NCI-H345 treated with DMSO at 0.1 percent for 48 hours (cell line): Measurements from ENCODE around the gene CLDN4.
A peak's percentile ranks its signal among the peaks of the same experiment; 100 is the strongest.
"Not testable (repeated sequence)": the region's sequence is repeated elsewhere in the genome, so short reads cannot be mapped to it uniquely, and the experiment has no call there.

ENCODE experiments used
- DNase-seq: peaks from one replicate; lab custom pipeline; 2025; ENCODE audit not compliant: unreplicated experiment; lab: John Stamatoyannopoulos, UW

Gene CLDN4, protein sequence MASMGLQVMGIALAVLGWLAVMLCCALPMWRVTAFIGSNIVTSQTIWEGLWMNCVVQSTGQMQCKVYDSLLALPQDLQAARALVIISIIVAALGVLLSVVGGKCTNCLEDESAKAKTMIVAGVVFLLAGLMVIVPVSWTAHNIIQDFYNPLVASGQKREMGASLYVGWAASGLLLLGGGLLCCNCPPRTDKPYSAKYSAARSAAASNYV

DNA sequence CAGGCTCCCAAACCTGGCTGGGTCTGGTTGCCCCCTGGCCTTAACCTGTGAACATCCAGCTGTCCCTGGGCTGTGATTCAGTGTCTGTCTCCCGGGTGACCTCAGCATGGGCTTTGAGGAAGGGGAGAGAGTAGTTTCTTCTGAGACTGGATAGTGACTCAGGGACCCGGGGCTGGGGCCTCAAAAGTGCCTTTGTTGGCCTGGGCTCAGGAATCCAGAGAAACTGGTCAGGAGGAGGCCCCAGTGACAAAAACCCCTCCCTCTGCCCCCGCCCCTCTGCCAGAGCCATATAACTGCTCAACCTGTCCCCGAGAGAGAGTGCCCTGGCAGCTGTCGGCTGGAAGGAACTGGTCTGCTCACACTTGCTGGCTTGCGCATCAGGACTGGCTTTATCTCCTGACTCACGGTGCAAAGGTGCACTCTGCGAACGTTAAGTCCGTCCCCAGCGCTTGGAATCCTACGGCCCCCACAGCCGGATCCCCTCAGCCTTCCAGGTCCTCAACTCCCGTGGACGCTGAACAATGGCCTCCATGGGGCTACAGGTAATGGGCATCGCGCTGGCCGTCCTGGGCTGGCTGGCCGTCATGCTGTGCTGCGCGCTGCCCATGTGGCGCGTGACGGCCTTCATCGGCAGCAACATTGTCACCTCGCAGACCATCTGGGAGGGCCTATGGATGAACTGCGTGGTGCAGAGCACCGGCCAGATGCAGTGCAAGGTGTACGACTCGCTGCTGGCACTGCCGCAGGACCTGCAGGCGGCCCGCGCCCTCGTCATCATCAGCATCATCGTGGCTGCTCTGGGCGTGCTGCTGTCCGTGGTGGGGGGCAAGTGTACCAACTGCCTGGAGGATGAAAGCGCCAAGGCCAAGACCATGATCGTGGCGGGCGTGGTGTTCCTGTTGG, at the start of gene CLDN4:
CLDN4 (plus strand) TSS at position 316 of the 903 bp plus-strand sequence; CDS start at position 522, 206 bp downstream.
- peak; percentile 69 for DNase-seq

DNA sequence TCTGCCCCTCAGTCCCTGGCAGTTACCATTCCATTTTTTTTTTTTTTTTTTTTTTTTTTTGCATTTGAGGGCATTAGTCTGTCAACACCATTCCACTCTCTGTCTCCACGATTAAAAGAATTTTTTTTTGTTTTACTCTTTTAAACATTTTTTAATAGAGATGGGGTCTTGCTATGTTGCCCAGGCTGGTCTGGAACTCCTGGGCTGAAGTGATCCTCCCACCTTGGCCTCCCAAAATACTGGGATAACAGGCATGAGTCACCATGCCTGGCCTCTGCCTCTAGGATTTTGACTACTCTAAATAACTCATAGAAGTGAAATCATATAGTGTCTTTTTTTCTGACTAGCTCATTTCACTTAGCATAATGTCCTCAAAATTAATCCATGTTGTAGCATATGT, 44.2 kb upstream of the CLDN4 start:
- DNase-seq = no peak

DNA sequence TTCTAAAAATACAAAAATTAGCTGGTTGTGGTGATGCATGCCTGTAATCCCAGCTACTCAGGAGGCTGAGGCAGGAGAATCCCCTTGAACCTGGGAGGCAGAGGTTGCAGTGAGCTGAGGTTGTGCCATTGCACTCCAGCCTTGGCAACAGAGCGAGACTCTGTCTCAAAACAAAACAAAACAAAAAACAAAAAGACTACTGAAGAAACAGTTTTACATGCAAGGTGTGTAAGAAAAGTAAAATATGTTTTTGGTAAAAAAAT, 43.1 kb upstream of the CLDN4 start:
- DNase-seq = not testable (repeated sequence)

DNA sequence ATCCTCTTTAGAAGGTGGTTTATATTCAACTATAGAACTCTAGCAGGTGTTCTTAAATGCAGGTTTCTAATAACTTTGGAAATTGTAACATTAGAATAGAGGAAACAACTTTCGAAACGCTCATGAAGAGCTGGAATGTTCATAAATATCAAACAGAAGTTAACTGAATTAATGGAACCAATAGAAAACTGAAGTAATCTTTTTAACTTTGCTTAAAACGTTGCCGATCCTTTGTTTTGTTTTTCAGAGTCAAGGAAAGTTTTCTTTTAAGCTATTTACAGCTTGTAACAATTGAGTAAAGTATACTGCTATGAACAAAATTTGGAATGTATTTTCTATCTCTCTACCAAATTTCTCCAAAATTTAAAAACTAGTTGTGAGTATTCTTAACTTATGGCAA, 41.7 kb upstream of the CLDN4 start:
- no peak for DNase-seq

DNA sequence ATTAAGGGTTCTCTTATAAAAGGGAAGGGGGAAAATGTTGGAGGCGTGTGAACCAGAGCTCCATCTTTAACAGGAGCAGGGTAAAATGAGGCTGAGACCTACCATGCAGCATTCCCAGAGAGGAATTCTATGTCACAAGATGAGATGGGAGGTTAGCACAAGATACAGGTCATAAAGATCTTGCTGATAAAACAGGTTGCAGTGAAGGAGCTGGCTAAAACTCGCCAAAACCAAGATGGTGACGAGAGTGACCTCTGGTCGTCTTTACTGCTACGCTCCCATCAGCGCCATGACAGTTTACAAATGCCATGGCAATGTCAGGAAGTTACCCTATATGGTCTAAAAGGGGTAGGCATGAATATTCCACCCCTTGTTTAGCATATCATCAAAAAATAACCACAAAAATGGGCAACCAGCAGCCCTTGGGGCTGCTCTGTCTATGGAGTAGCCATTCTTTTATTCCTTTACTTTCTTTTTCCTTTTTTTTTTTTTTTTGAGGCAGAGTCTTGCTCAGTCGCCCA, 39.6 kb upstream of the CLDN4 start:
- DNase-seq = not testable (repeated sequence)

DNA sequence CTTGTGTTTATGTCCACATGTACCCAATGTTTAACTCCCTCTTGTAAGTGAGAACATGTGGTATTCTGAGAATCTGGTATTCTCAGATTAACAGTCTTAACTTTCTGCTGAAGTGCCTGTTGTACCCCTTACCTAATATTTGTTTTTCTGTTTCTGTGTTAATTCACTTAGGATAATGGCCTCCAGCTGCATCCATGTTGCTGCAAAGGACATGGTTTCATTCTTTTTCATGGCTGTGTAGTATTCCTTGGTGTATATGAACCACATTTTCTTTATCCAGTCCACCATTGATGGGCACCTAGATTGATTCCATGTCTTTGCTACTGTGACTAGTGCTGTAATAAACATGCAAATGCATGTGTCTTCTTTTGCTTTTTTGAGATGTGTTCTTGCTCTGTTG, 35.6 kb upstream of the CLDN4 start:
- DNase-seq = not testable (repeated sequence)

DNA sequence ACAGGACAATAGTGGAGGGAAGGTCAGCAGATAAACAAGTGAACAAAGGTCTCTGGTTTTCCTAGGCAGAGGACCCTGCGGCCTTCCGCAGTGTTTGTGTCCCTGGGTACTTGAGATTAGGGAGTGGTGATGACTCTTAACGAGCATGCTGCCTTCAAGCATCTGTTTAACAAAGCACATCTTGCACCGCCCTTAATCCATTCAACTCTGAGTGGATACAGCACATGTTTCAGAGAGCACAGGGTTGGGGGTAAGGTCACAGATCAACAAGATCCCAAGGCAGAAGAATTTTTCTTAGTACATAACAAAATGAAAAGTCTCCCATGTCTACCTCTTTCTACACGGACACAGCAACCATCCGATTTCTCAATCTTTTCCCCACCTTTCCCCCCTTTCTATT, 34.1 kb upstream of the CLDN4 start:
- DNase-seq = not testable (repeated sequence)

DNA sequence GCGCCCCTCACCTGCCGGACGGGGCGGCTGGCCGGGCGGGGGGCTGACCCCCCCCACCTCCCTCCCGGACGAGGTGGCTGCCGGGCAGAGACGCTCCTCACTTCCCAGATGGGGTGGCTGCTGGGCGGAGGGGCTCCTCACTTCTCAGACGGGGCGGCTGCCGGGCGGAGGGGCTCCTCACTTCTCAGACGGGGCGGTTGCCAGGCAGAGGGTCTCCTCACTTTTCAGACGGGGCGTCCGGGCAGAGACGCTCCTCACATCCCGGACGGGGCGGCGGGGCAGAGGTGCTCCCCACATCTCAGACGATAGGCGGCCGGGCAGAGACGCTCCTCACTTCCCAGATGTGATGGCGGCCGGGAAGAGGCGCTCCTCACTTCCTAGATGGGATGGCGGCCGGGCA, 33.6 kb upstream of the CLDN4 start:
- not testable (repeated sequence) for DNase-seq

DNA sequence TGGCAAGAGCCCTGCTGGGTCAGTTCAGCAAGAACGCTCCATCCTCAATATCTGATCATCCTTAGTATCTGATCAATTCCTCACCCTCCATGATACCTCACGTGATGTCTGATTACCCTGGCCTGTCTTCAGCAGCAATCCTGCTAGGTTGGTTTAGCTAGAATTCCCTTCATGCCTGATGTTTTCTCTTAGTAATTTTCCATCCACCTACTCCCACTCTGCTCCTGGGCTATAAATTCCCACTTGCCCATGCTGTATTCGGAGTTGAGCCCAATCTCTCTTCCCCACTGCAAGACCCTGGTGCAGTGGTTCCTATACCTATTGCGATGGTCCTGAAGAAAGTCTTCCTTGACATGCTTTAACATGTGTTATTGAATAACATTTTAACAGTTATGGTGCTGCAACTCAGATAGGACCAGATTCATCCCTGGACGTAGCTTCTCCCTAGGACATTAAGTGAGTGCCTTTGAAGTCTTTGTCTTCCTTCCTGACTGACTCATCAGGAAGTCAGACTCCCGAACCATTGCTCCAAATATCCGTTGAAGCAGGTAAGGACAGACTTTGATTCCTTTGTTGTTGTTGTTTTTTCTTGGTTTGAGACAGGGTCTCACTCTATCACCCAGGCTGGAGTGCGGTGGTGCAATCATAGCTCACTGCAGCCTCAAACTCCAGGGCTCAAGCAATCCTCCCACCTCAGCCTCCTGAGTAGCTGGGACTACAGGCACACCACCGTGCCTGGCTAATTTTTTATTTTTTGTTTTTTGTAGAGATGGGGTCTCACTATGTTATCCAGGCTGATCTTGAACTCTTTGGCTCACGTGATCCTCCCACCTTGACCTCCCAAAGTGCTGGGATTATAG, 31.3 kb upstream of the CLDN4 start:
- DNase-seq = no peak

DNA sequence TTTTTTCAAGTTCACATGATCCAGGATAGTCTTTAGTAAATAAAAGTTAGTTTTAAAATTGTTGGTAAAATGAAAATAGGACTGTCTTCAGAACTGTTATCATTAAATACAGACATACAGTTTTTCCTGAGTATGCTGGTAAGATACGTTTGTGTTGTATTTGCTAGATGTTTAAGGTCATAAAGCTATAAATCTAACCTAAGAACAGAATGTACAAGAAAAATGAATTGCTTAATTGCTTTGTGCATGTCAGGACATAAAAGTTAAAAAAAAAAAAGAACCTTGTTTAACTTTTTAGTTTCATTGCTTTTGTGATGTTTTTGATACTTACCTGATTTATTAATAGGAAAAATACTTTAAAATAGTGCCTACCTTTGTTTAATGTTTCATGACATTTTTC, 29.2 kb upstream of the CLDN4 start:
- no peak for DNase-seq

DNA sequence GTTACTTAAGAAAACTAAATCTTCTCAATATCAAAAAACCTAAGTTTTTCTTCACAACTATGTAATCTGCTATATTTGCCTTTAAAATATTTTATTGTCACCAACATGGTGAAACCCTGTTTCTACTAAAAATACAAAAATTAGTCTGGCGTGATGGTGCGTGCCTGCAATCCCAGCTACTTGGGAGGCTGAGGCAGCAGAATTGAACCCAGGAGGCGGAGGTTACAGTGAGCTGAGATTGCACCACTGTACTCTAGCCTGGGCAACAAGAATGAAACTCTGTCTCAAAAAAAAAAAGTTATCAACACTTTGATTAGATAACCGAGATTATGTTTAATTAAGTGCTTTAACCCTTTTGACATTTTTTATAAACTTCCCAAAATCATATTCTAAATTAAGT, 28.3 kb upstream of the CLDN4 start:
- no peak for DNase-seq

DNA sequence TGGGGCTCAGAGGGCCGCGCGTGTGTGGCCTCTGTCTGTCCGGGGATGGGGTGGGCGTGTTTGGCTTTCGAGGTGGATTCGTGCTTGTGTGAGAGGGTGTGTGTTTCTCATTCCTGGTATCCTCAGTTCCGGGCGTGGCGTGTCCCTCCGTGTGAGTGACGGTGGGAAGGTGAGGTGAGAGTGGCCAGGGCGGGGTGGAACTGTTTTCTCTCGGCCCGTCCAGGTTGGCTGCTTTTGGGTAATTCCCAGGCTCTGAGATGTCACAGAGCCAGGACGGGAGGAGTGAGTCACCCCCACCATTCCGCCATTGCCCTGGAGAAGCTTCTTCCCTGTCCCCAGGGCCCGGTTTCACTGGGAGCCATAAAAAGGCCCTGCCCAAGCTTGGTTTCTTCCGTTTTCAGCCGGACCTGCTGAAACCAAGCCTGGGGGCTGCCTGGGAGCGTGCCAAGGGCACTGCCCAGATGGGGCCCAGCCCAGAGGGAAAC, 21.3 kb upstream of the CLDN4 start:
- DNase-seq = no peak

DNA sequence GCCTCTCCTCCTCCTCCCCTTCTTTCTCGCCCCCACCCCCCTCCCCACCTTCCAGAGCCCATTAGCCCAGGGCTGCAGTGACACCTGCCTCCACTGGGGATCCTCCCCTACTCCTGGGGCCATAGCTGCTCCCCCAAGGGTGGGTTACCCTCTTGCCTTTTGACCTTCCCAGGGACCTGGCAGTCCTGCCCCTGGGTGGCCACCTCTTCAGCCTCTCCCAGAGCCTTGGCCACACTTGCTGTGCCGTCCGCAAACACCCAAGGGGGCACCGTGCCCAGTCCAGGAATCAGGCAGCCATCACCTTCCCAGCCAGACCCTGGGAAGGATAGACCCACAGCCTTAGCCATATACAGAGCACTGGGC, 19.8 kb upstream of the CLDN4 start:
- DNase-seq = no peak

DNA sequence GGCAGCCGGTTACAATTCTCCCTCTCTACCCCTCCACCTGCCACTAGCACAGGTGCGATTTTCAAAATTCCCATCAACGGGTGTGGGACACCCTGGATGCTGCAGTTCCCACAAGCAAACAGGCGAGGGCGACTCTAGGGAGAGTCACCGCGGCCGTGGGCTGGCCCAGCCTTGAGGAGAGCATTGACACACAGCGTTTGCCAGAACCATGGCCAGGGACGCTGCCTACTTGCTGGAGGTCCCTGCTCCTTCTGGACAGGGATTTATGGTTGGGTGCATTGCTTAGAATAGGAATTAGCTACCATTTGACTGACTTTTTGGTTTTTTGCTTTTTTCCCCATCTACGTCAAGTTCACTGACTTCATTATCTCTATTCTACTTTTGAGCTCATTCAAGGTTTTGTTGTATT, 19.0 kb upstream of the CLDN4 start:
- peak; percentile 51 for DNase-seq

DNA sequence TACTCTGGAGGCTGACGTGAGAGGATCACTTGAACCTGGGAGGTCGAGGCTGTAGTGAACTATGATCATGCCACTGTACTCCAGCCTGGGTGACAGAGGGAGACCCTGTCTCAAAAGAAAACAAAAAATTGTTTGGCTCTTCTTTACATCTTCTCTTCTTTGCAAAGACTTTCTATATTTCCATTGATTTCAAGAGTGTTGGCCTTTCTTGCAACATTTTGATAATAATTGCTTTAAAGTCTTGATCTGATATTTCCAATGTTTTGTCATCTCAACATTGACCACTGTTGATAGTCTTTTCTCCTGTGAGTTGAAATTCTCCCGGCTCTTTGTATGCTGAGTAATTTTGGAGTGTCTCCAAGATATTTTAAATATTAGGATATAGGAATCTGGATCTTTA, 17.8 kb upstream of the CLDN4 start:
- DNase-seq = no peak

DNA sequence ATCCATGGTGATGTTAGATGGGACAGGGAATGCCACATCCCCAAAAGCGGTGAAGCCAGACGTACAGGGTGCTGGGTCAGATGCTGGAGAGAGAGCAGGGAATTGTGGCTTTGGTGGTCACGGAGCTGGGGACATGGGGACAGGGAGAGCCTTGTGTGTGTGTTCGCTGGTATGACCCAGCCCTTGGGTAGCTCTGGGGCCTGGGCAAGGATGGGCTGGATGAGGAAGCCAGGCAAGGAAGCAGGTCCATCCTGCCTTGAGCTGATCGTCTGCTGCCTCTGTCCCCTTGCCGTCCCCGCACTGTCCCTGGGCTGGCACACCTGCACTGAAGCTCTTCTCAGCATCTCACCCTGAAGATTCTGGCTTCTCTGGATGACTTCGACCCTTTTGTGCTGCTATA, 15.4 kb upstream of the CLDN4 start:
- DNase-seq = no peak

DNA sequence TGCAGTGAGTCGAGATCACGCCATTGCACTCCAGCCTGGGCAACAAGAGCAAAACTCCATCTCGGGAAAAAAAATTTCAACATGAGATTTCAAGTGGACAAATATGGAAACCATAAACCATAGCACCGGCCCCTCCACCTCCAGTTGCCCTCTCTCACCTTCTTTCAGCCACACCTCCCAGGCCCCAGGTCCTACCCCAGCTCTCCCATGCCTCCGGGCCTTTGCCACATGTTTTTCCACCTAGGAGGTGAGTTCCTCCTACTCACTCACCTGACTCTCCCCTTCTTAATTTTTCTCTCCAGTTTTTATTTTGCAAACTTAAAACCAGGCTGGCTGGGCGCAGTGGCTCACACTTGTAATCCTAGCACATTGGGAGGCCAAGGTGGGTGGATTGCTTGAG, 13.7 kb upstream of the CLDN4 start:
- DNase-seq = no peak

DNA sequence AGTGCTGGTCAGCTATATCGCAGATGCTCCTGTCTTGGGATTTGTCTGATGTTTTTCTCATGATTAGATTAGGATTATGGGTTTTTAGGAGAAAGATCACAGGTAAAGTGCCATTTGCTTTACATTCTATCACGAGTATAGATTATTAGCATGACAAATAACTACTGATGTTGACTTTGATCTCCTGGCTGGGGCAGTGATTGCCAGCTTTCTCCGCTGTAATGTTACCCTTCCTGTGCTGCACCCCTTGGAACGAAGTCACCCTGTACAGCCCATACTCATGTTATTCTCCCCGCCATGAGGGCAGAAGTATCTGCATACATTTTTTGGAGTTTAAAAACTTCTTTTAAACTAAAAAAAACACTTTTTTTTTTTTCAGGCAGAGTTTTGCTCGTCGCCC, 10.8 kb upstream of the CLDN4 start:
- no peak for DNase-seq

DNA sequence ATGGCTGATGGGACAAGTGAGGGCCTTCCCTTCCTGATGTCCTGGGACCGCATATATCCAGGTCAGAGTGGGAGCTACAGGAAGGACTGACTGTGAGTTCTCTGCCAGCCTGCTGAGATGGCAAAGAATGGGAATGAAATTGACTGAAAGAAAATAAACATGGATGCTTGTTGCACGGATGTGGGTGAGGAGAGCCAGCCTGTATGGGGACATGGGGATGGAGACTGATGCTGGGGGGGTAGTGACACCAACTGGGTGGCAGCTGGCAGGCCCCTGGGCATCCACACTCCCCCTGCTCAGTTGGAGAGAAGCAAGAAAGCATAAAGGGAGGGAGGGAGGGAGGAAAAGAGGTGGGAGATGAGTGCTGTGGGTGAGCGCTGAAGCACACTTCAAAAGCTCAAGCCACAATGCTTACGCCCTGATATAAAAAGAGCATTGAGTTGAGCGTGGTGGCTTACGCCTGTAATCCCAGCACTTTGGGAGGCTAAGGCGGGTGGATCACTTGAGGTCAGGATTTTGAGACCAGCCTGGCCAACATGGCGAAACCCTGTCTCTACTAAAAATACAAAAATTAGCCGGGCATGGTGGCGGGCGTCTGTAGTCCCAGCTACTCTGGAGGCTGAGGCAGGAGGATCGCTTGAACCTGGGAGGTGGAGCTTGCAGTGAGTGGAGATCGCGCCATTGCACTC, 9.1 kb upstream of the CLDN4 start:
- DNase-seq = peak; percentile 27

DNA sequence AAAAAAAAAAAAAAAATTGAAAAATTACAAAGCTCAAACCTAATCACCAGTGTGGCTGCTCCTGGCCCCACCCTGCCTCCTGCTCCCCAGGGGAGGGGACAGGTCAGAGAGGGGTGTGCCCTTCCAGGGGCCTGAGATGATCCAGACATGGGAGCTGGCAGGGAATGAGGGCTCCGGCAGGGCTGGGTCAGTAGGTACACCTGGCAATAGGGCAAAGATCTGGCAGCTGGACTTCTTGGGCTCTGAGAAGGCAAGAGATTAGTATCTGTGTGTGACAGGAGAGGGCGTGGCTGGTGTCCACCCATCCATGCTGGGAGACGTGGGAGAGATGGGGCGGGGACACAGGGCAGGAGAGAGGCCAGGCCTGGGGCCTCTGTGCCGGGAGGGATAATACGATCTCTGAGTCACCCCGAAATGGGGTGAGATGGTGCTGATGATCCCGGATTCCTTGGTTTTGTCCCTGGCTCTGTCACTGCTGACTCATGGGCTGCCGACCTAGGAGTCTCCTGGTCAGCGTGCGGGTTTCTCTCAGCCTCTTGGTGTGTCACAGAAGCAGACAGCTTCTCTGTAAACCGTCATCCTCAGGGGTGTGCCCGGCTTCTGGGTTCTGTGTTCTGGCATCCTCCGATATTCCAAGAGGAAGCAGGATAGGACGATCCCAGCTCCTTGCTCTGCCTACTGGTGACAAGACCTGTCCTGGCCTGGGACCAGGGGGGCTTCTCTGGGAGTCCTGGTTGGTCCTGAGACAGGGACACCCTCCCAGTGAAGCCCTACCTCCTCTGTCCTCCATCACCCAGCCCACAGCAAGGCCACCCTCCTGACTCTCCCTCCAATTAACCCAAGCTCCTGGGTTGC, 8.2 kb upstream of the CLDN4 start:
- no peak for DNase-seq
